GM18498 (cell line): Measurements from ENCODE around the gene CHI3L1.

Experiments
- ATAC-seq: cut with Tn5 transposase; IDR thresholded peaks from one replicate; pipeline ENCODE4 v1.9.1; 2021; ENCODE audit warnings: mild to moderate bottlenecking, moderate library complexity; ENCODE audit not compliant: unreplicated experiment

CHI3L1 gene

GRCh38 chr1:203169770-203170520, 16.6 kb downstream of the CHI3L1 start:
- no peak for ATAC-seq

- no peak for ATAC-seq
Observed at GRCh38 chr1:203168991-203169390, 17.5 kb downstream of the CHI3L1 start.

- ATAC-seq: no peak
Observed at GRCh38 chr1:203168256-203168786, 18.2 kb downstream of the CHI3L1 start.

GRCh38 chr1:203167913-203168200, 18.6 kb downstream of the CHI3L1 start:
- ATAC-seq: no peak

- no peak for ATAC-seq
Observed at GRCh38 chr1:203167026-203167912, 19.2 kb downstream of the CHI3L1 start.

- no peak for ATAC-seq
Observed at GRCh38 chr1:203166192-203166940, 20.1 kb downstream of the CHI3L1 start.

- ATAC-seq: no peak
Observed at GRCh38 chr1:203165800-203166161, 20.7 kb downstream of the CHI3L1 start.

GRCh38 chr1:203165101-203165799, 21.3 kb downstream of the CHI3L1 start:
- ATAC-seq: no peak

- ATAC-seq: no peak
Observed at GRCh38 chr1:203163891-203164635, 22.4 kb downstream of the CHI3L1 start.

GRCh38 chr1:203162403-203162802, 24.1 kb downstream of the CHI3L1 start:
- no peak for ATAC-seq

GRCh38 chr1:203161703-203162102, 24.8 kb downstream of the CHI3L1 start:
- no peak for ATAC-seq

- no peak for ATAC-seq
Observed at GRCh38 chr1:203161175-203161574, 25.3 kb downstream of the CHI3L1 start.

- no peak for ATAC-seq
Observed at GRCh38 chr1:203159844-203160243, 26.7 kb downstream of the CHI3L1 start.

GRCh38 chr1:203158960-203159665, 27.4 kb downstream of the CHI3L1 start:
- ATAC-seq: no peak

- no peak for ATAC-seq
Observed at GRCh38 chr1:203158423-203158822, 28.1 kb downstream of the CHI3L1 start.

- no peak for ATAC-seq
Observed at GRCh38 chr1:203156280-203156679, 30.2 kb downstream of the CHI3L1 start.

GRCh38 chr1:203153989-203154821, 32.3 kb downstream of the CHI3L1 start:
- ATAC-seq: no peak
